Measurements from ENCODE around the gene ROCK2. TPM values are rescaled to one million over a fixed set of nuclear protein-coding genes. Genes with fewer than 3 reads are reported as not detected.

Gene ROCK2
- total RNA-seq, 1 donor from 2014 or later, result 61.4 TPM

DNA sequence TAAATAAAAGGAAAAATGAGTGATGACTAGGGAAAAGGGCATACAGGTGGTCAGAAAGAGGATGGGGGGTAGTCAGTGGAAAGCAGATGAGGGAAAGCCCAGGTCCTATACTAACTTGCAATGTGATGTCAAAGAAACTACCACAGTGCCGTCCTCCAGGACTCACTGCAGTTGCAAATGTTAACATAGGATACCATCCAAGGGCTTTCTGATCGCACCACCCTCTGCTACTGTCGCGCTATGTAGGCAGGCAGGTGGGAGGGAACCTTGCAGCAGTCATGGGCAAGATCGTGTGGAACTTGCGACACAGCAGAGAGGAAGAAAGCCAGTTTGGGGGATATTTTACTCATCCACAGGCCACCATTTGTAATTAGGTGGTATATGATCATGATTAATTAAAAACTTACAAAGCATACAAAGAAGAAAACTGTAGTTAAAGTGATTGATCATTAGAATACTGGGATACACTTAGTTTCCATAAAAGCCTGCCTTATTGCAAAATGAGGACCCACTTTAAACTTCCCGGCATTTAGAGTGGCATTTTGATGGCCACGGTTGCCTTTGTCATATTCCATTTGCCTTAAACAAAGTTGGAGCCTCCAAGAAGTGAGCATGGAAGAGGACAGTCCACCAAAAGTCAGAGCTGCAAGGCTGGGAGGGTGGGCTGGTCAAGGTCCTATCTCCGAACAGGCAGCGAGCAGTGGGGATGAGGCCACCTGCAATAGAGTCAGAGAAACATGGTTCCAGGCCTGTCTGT lies 8.5 kb upstream of the ROCK2 start:
- H3K4me3 Mint-ChIP-seq (ENCODE audit: unreplicated experiment), result no peak overlapping the region
- H3K27ac Mint-ChIP-seq (ENCODE audit: unreplicated experiment), result no peak overlapping the region
- no peaks in the 10 kb centered on the region for H3K27me3 Mint-ChIP-seq (ENCODE audit: low read depth)
- H3K4me1 Mint-ChIP-seq (ENCODE audit: low read depth), result no peaks in the 10 kb centered on the region
- TF ChIP-seq, protein P1, sequence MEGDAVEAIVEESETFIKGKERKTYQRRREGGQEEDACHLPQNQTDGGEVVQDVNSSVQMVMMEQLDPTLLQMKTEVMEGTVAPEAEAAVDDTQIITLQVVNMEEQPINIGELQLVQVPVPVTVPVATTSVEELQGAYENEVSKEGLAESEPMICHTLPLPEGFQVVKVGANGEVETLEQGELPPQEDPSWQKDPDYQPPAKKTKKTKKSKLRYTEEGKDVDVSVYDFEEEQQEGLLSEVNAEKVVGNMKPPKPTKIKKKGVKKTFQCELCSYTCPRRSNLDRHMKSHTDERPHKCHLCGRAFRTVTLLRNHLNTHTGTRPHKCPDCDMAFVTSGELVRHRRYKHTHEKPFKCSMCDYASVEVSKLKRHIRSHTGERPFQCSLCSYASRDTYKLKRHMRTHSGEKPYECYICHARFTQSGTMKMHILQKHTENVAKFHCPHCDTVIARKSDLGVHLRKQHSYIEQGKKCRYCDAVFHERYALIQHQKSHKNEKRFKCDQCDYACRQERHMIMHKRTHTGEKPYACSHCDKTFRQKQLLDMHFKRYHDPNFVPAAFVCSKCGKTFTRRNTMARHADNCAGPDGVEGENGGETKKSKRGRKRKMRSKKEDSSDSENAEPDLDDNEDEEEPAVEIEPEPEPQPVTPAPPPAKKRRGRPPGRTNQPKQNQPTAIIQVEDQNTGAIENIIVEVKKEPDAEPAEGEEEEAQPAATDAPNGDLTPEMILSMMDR (IDR thresholded peaks at IDR 0.05), result no peak
- no peak for DNase-seq (ENCODE audit: low spot score)
- no peaks in the 10 kb centered on the region for H3K9me3 Mint-ChIP-seq (ENCODE audit: low read depth)
- H3K36me3 Mint-ChIP-seq (ENCODE audit: low read depth), result no peaks in the 10 kb centered on the region

GRCh38 chr2:11348209-11348749 lies 3.8 kb upstream of the ROCK2 start:
- TF ChIP-seq, protein P1 (IDR thresholded peaks at IDR 0.05), result no peak
- no peaks in the 10 kb centered on the region for H3K27me3 Mint-ChIP-seq (ENCODE audit: low read depth)
- H3K36me3 Mint-ChIP-seq (ENCODE audit: low read depth), result no peaks in the 10 kb centered on the region
- H3K27ac Mint-ChIP-seq (ENCODE audit: unreplicated experiment), result no peak overlapping the region
- H3K4me1 Mint-ChIP-seq (ENCODE audit: low read depth), result peaks cover 7% of the 10 kb centered on the region
- no peak overlapping the region for H3K4me3 Mint-ChIP-seq (ENCODE audit: unreplicated experiment)
- no peak for DNase-seq (ENCODE audit: low spot score)
- no peaks in the 10 kb centered on the region for H3K9me3 Mint-ChIP-seq (ENCODE audit: low read depth)

DNA sequence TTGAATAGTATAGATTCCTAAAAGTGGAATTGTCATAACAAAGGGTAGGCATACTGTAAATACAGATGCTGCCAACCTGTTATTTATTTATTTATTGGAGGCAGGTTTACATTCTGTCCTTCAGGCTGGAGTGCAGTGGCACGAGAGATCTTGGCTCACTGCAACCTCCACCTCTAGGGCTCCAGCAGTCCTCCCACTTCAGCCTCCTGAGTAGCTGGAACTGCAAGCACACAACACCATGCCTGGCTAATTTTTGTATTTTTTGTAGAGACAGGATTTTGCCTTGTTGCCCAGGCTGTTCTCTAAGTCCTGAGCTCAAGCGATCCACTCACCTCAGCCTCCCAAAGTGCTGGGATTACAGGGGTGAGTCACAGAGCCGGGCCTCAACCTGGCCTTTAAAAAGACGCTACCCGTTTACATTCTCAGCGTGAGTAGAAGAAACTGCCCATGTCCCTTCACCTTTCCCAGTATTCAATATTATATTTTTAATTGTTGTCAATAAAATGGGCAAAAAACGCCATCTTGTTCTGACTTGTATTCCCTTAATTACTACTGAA lies 3.0 kb upstream of the ROCK2 start:
- Mint-ChIP-seq H3K9me3 (ENCODE audit: low read depth) (no peaks in the 10 kb centered on the region), H3K27me3 (ENCODE audit: low read depth) (no peaks in the 10 kb centered on the region), H3K4me3 (ENCODE audit: unreplicated experiment) (no peak overlapping the region), H3K27ac (ENCODE audit: unreplicated experiment) (no peak overlapping the region), H3K36me3 (ENCODE audit: low read depth) (no peaks in the 10 kb centered on the region), H3K4me1 (ENCODE audit: low read depth) (peaks cover 12% of the 10 kb centered on the region)
- DNase-seq (ENCODE audit: low spot score), result no peak
- TF ChIP-seq, protein P1 (IDR thresholded peaks at IDR 0.05), result no peak

GRCh38 chr2:11346023-11346482 lies 1.6 kb upstream of the ROCK2 start:
- H3K4me3 Mint-ChIP-seq (ENCODE audit: unreplicated experiment), result no peak overlapping the region
- no peak overlapping the region for H3K27ac Mint-ChIP-seq (ENCODE audit: unreplicated experiment)
- no peaks in the 10 kb centered on the region for H3K36me3 Mint-ChIP-seq (ENCODE audit: low read depth)
- H3K4me1 Mint-ChIP-seq (ENCODE audit: low read depth), result peaks cover 23% of the 10 kb centered on the region
- H3K27me3 Mint-ChIP-seq (ENCODE audit: low read depth), result no peaks in the 10 kb centered on the region
- TF ChIP-seq, protein P1 (IDR thresholded peaks at IDR 0.05), result no peak
- DNase-seq (ENCODE audit: low spot score), result no peak
- no peaks in the 10 kb centered on the region for H3K9me3 Mint-ChIP-seq (ENCODE audit: low read depth)

GRCh38 chr2:11344956-11345677 lies 681 bp upstream of the ROCK2 start:
- peaks cover 32% of the 10 kb centered on the region for H3K4me1 Mint-ChIP-seq (ENCODE audit: low read depth)
- DNase-seq (ENCODE audit: low spot score), result peak; percentile 63
- TF ChIP-seq, protein P1 (IDR thresholded peaks at IDR 0.05), result peak; percentile 28
- peak overlapping the region; percentile 98 for H3K27ac Mint-ChIP-seq (ENCODE audit: unreplicated experiment)
- peak overlapping the region; percentile 74 for H3K4me3 Mint-ChIP-seq (ENCODE audit: unreplicated experiment)
- H3K36me3 Mint-ChIP-seq (ENCODE audit: low read depth), result no peaks in the 10 kb centered on the region
- H3K9me3 Mint-ChIP-seq (ENCODE audit: low read depth), result no peaks in the 10 kb centered on the region
- H3K27me3 Mint-ChIP-seq (ENCODE audit: low read depth), result no peaks in the 10 kb centered on the region

All from chondrocyte (in vitro differentiated cells).